Nephron progenitor cell (in vitro differentiated cells): ENCODE results near the gene SLC49A4.

Experiments
- DNase-seq: peaks from one replicate; pipeline ENCODE4 v3.0.0; 2021
- H3K27ac Mint-ChIP-seq: 2 replicates; pipeline ENCODE4 v1.8.0; 2021; ENCODE audit warnings: mild to moderate bottlenecking, moderate library complexity, mixed read lengths
- H3K27me3 Mint-ChIP-seq: 2 replicates; pipeline ENCODE4 v1.8.0; 2021; ENCODE audit warnings: mild to moderate bottlenecking, low read depth, mixed read lengths; ENCODE audit not compliant: poor library complexity
- H3K36me3 Mint-ChIP-seq: 2 replicates; pipeline ENCODE4 v1.8.0; 2021; ENCODE audit warnings: low read depth, mixed read lengths
- H3K4me1 Mint-ChIP-seq: 2 replicates; pipeline ENCODE4 v1.8.0; 2021; ENCODE audit warnings: mixed read lengths
- H3K4me3 Mint-ChIP-seq: 2 replicates; pipeline ENCODE4 v1.8.0; 2021; ENCODE audit warnings: mild to moderate bottlenecking, moderate library complexity, mixed read lengths
- H3K9me3 Mint-ChIP-seq: 2 replicates; pipeline ENCODE4 v1.8.0; 2021; ENCODE audit warnings: mild to moderate bottlenecking, moderate library complexity, mixed read lengths
- CTCF ChIP-seq: fragments of 200-600 bp; sonication (generic); IDR thresholded peaks from 2 replicates; pipeline ENCODE4 v1.5.0; 2021; ENCODE audit warnings: antibody characterized with exemption

The SLC49A4 gene

GRCh38 chr3:122873741-122874515, 79.1 kb downstream of the SLC49A4 start:
- H3K4me3 Mint-ChIP-seq, result no peak overlapping the region
- DNase-seq, result no peak
- peaks cover under 1% of the 10 kb centered on the region for H3K36me3 Mint-ChIP-seq
- H3K27me3 Mint-ChIP-seq, result no peaks in the 10 kb centered on the region
- H3K27ac Mint-ChIP-seq, result peak overlapping the region; percentile 30
- TF ChIP-seq CTCF, result no peak
- H3K9me3 Mint-ChIP-seq, result no peaks in the 10 kb centered on the region
- H3K4me1 Mint-ChIP-seq, result no peaks in the 10 kb centered on the region

- no peak for TF ChIP-seq CTCF
- Mint-ChIP-seq H3K27me3 (no peaks in the 10 kb centered on the region), H3K36me3 (no peaks in the 10 kb centered on the region), H3K4me1 (no peaks in the 10 kb centered on the region), H3K27ac (no peak overlapping the region), H3K9me3 (no peaks in the 10 kb centered on the region), H3K4me3 (no peak overlapping the region)
- DNase-seq, result no peak
Observed at GRCh38 chr3:122875547-122876127, 80.8 kb downstream of the SLC49A4 start.

- Mint-ChIP-seq H3K36me3 (peaks cover 8% of the 10 kb centered on the region), H3K4me3 (no peak overlapping the region), H3K27me3 (no peaks in the 10 kb centered on the region), H3K9me3 (no peaks in the 10 kb centered on the region), H3K27ac (no peak overlapping the region), H3K4me1 (no peaks in the 10 kb centered on the region)
- no peak for TF ChIP-seq CTCF
- DNase-seq, result no peak
Observed at GRCh38 chr3:122880173-122880572, 85.3 kb downstream of the SLC49A4 start.

GRCh38 chr3:122880624-122881023, 85.8 kb downstream of the SLC49A4 start:
- Mint-ChIP-seq H3K4me3 (no peak overlapping the region), H3K36me3 (peaks cover 8% of the 10 kb centered on the region), H3K27ac (no peak overlapping the region), H3K27me3 (no peaks in the 10 kb centered on the region), H3K4me1 (no peaks in the 10 kb centered on the region), H3K9me3 (no peaks in the 10 kb centered on the region)
- no peak for TF ChIP-seq CTCF
- DNase-seq, result no peak

GRCh38 chr3:122882361-122882947, 87.6 kb downstream of the SLC49A4 start:
- H3K27me3 Mint-ChIP-seq, result no peaks in the 10 kb centered on the region
- no peak for DNase-seq
- no peak overlapping the region for H3K27ac Mint-ChIP-seq
- H3K36me3 Mint-ChIP-seq, result peaks cover 8% of the 10 kb centered on the region
- no peaks in the 10 kb centered on the region for H3K9me3 Mint-ChIP-seq
- no peak for TF ChIP-seq CTCF
- no peaks in the 10 kb centered on the region for H3K4me1 Mint-ChIP-seq
- no peak overlapping the region for H3K4me3 Mint-ChIP-seq
